Muscle layer of duodenum (tissue), 2 donors: ENCODE results near the gene SIVA1.

ENCODE experiments used
- H3K27ac ChIP-seq: one replicate; pipeline ENCODE4 v1.7.0; 2013; ENCODE audit warnings: mild to moderate bottlenecking, low read length
- H3K27me3 ChIP-seq: one replicate; pipeline ENCODE4 v1.7.0; 2013; ENCODE audit warnings: low read depth, mild to moderate bottlenecking, control low read depth, low read length
- H3K36me3 ChIP-seq, 2 donors: one replicate each; pipeline ENCODE4 v1.7.0; 2013; ENCODE audit warnings: low read length in 2 of 2, control low read depth in 1 of 2, mild to moderate bottlenecking in 1 of 2; ENCODE audit not compliant: insufficient read depth in 2 of 2, control insufficient read depth in 1 of 2
- H3K4me1 ChIP-seq, 2 donors: one replicate each; pipeline ENCODE4 v1.7.0; 2013; ENCODE audit warnings: low read length in 2 of 2, mild to moderate bottlenecking in 2 of 2, control low read depth in 1 of 2, moderate library complexity in 1 of 2; ENCODE audit not compliant: insufficient read depth in 2 of 2, control insufficient read depth in 1 of 2
- H3K4me3 ChIP-seq, 2 donors: one replicate each; pipeline ENCODE4 v1.7.0; 2013; ENCODE audit warnings: low read length in 2 of 2, low read depth in 1 of 2, mild to moderate bottlenecking in 1 of 2
- H3K9me3 ChIP-seq, 2 donors: one replicate each; pipeline ENCODE4 v1.7.0; 2013; ENCODE audit warnings: low read length in 2 of 2, control low read depth in 1 of 2, mild to moderate bottlenecking in 1 of 2; ENCODE audit not compliant: control insufficient read depth in 1 of 2
- donor health status: healthy.

Gene SIVA1

GRCh38 chr14:104770851-104771272 lies 17.9 kb downstream of the SIVA1 start:
- Histone ChIP-seq H3K36me3 (peaks cover 19 to 59% of the 10 kb centered on the region in 2 donors), H3K4me1 (peaks cover 0 to 6% of the 10 kb centered on the region in 2 donors), H3K4me3 (no peak overlapping the region), H3K27ac (no peak overlapping the region), H3K27me3 (no peaks in the 10 kb centered on the region), H3K9me3 (no peaks in the 10 kb centered on the region)

- Histone ChIP-seq H3K4me3 (no peak overlapping the region), H3K9me3 (no peaks in the 10 kb centered on the region), H3K27me3 (no peaks in the 10 kb centered on the region), H3K36me3 (peaks cover 19 to 59% of the 10 kb centered on the region in 2 donors), H3K4me1 (peaks cover 0 to 6% of the 10 kb centered on the region in 2 donors), H3K27ac (no peak overlapping the region)
Measured at GRCh38 chr14:104771374-104771773, 18.4 kb downstream of the SIVA1 start.

GRCh38 chr14:104771918-104772706 lies 19.2 kb downstream of the SIVA1 start:
- no peak overlapping the region for H3K27ac ChIP-seq
- peaks cover 19 to 65% of the 10 kb centered on the region in 2 donors for H3K36me3 ChIP-seq
- no peaks in the 10 kb centered on the region for H3K9me3 ChIP-seq

GRCh38 chr14:104772707-104773504 lies 20.0 kb downstream of the SIVA1 start:
- Histone ChIP-seq H3K4me3 (no peak overlapping the region), H3K36me3 (peaks cover 19 to 67% of the 10 kb centered on the region in 2 donors), H3K27ac (no peak overlapping the region), H3K27me3 (no peaks in the 10 kb centered on the region), H3K9me3 (no peaks in the 10 kb centered on the region), H3K4me1 (peaks cover 0 to 6% of the 10 kb centered on the region in 2 donors)

More at GRCh38 chr14:104771918-104772706, 19.2 kb downstream of the SIVA1 start:
- Histone ChIP-seq H3K27me3 (no peaks in the 10 kb centered on the region), H3K4me3 (no peak overlapping the region), H3K4me1 (peaks cover 0 to 6% of the 10 kb centered on the region in 2 donors)

GRCh38 chr14:104773505-104774452 lies 20.8 kb downstream of the SIVA1 start:
- Histone ChIP-seq H3K27me3 (no peaks in the 10 kb centered on the region), H3K36me3 (peaks cover 19 to 67% of the 10 kb centered on the region in 2 donors), H3K27ac (no peak overlapping the region), H3K9me3 (no peaks in the 10 kb centered on the region), H3K4me1 (peaks cover 0 to 3% of the 10 kb centered on the region in 2 donors), H3K4me3 (no peak overlapping the region)

- no peak overlapping the region for H3K27ac ChIP-seq
- no peaks in the 10 kb centered on the region for H3K27me3 ChIP-seq
- no peaks in the 10 kb centered on the region for H3K4me1 ChIP-seq
- no peaks in the 10 kb centered on the region for H3K9me3 ChIP-seq
- no peak overlapping the region for H3K4me3 ChIP-seq
- peaks cover 19 to 67% of the 10 kb centered on the region in 2 donors for H3K36me3 ChIP-seq
Measured at GRCh38 chr14:104774453-104775072, 21.6 kb downstream of the SIVA1 start.

GRCh38 chr14:104775073-104775489 lies 22.1 kb downstream of the SIVA1 start:
- H3K27ac ChIP-seq = no peak overlapping the region
- peaks cover 22 to 65% of the 10 kb centered on the region in 2 donors for H3K36me3 ChIP-seq
- no peaks in the 10 kb centered on the region for H3K9me3 ChIP-seq
- no peak overlapping the region for H3K4me3 ChIP-seq
- H3K27me3 ChIP-seq = no peaks in the 10 kb centered on the region
- H3K4me1 ChIP-seq = no peaks in the 10 kb centered on the region

GRCh38 chr14:104776481-104776880 lies 23.5 kb downstream of the SIVA1 start:
- Histone ChIP-seq H3K27me3 (no peaks in the 10 kb centered on the region), H3K4me3 (no peak overlapping the region), H3K36me3 (peaks cover 14 to 51% of the 10 kb centered on the region in 2 donors), H3K27ac (no peak overlapping the region), H3K9me3 (no peaks in the 10 kb centered on the region), H3K4me1 (peaks cover 0 to 4% of the 10 kb centered on the region in 2 donors)

- H3K27ac ChIP-seq = no peak overlapping the region
- no peaks in the 10 kb centered on the region for H3K9me3 ChIP-seq
- no peak overlapping the region for H3K4me3 ChIP-seq
- no peaks in the 10 kb centered on the region for H3K27me3 ChIP-seq
- H3K36me3 ChIP-seq = peaks cover 7 to 44% of the 10 kb centered on the region in 2 donors
- H3K4me1 ChIP-seq = peaks cover 0 to 7% of the 10 kb centered on the region in 2 donors
Measured at GRCh38 chr14:104776961-104777807, 24.2 kb downstream of the SIVA1 start.

GRCh38 chr14:104777808-104778249 lies 24.9 kb downstream of the SIVA1 start:
- H3K27ac ChIP-seq = no peak overlapping the region
- H3K4me1 ChIP-seq = peaks cover 0 to 7% of the 10 kb centered on the region in 2 donors

More at GRCh38 chr14:104777808-104778249, 24.9 kb downstream of the SIVA1 start:
- Histone ChIP-seq H3K27me3 (no peaks in the 10 kb centered on the region), H3K9me3 (no peaks in the 10 kb centered on the region), H3K36me3 (peaks cover 3 to 38% of the 10 kb centered on the region in 2 donors), H3K4me3 (no peak overlapping the region)
